HUES48 (cell line): ENCODE measurements around the gene EEPD1.
A peak's percentile ranks its signal among the peaks of the same experiment; 100 is the strongest.

Source experiments
- H3K27ac ChIP-seq: one replicate; pipeline ENCODE4 v1.7.0; 2013; ENCODE audit warnings: low read depth, low read length, inconsistent platforms
- H3K27me3 ChIP-seq: 2 replicates; pipeline ENCODE4 v1.6.1; 2013; ENCODE audit warnings: mild to moderate bottlenecking, low read length; ENCODE audit not compliant: control insufficient read depth, insufficient read depth
- H3K36me3 ChIP-seq: 2 replicates; pipeline ENCODE4 v1.6.1; 2013; ENCODE audit warnings: low read length; ENCODE audit not compliant: control insufficient read depth, insufficient read depth
- H3K4me1 ChIP-seq: 2 replicates; pipeline ENCODE4 v1.6.1; 2013; ENCODE audit warnings: mild to moderate bottlenecking, low read length; ENCODE audit not compliant: control insufficient read depth, insufficient read depth
- H3K4me3 ChIP-seq: 2 replicates; pipeline ENCODE4 v1.5.1; 2013; ENCODE audit warnings: mild to moderate bottlenecking, low read depth, low read length
- H3K9ac ChIP-seq: 2 replicates; pipeline ENCODE4 v1.6.1; 2013; ENCODE audit warnings: mild to moderate bottlenecking, low read depth, low read length, moderate library complexity
- H3K9me3 ChIP-seq: 2 replicates; pipeline ENCODE4 v1.6.1; 2013; ENCODE audit warnings: low read length; ENCODE audit not compliant: control insufficient read depth, insufficient read depth

The EEPD1 gene

GRCh38 chr7:36264913-36265516 is 112.0 kb downstream of the EEPD1 start:
- no peaks in the 10 kb centered on the region; the same call in 1 of the 2 replicates for H3K4me1 ChIP-seq
- H3K9me3 ChIP-seq, result no peaks in the 10 kb centered on the region
- H3K27me3 ChIP-seq, result no peaks in the 10 kb centered on the region
- H3K4me3 ChIP-seq, result no peak overlapping the region
- no peaks in the 10 kb centered on the region for H3K36me3 ChIP-seq
- no peak overlapping the region for H3K27ac ChIP-seq
- no peak overlapping the region for H3K9ac ChIP-seq

GRCh38 chr7:36265680-36266079 is 112.6 kb downstream of the EEPD1 start:
- Histone ChIP-seq H3K9me3 (no peaks in the 10 kb centered on the region), H3K27ac (no peak overlapping the region), H3K4me3 (no peak overlapping the region), H3K9ac (no peak overlapping the region), H3K27me3 (no peaks in the 10 kb centered on the region), H3K36me3 (no peaks in the 10 kb centered on the region), H3K4me1 (no peaks in the 10 kb centered on the region; the same call in 1 of the 2 replicates)

GRCh38 chr7:36266190-36266589 is 113.1 kb downstream of the EEPD1 start:
- Histone ChIP-seq H3K4me1 (no peaks in the 10 kb centered on the region; the same call in 1 of the 2 replicates), H3K27ac (no peak overlapping the region), H3K4me3 (no peak overlapping the region), H3K27me3 (no peaks in the 10 kb centered on the region), H3K36me3 (no peaks in the 10 kb centered on the region), H3K9me3 (no peaks in the 10 kb centered on the region), H3K9ac (no peak overlapping the region)

- no peaks in the 10 kb centered on the region for H3K27me3 ChIP-seq
- no peak overlapping the region for H3K27ac ChIP-seq
- H3K9me3 ChIP-seq, result no peaks in the 10 kb centered on the region
- no peak overlapping the region for H3K9ac ChIP-seq
- no peaks in the 10 kb centered on the region for H3K36me3 ChIP-seq
- H3K4me1 ChIP-seq, result no peaks in the 10 kb centered on the region; the same call in 1 of the 2 replicates
- H3K4me3 ChIP-seq, result no peak overlapping the region
These were observed 113.6 kb downstream of the EEPD1 start for GRCh38 chr7:36266683-36267082.

- no peak overlapping the region for H3K9ac ChIP-seq
- H3K4me3 ChIP-seq, result no peak overlapping the region
- no peaks in the 10 kb centered on the region for H3K9me3 ChIP-seq
- peaks cover 17% of the 10 kb centered on the region for H3K4me1 ChIP-seq
- H3K27ac ChIP-seq, result no peak overlapping the region
- no peaks in the 10 kb centered on the region for H3K27me3 ChIP-seq
- H3K36me3 ChIP-seq, result no peaks in the 10 kb centered on the region
These were observed 119.1 kb downstream of the EEPD1 start for GRCh38 chr7:36272211-36272566.

- no peaks in the 10 kb centered on the region for H3K36me3 ChIP-seq
- no peak overlapping the region for H3K4me3 ChIP-seq
- no peaks in the 10 kb centered on the region for H3K27me3 ChIP-seq
- H3K9ac ChIP-seq, result no peak overlapping the region
- peak overlapping the region; percentile 47 for H3K27ac ChIP-seq
- H3K9me3 ChIP-seq, result no peaks in the 10 kb centered on the region
- peaks cover 22% of the 10 kb centered on the region for H3K4me1 ChIP-seq
These were observed 119.7 kb downstream of the EEPD1 start for GRCh38 chr7:36272567-36273269.

- Histone ChIP-seq H3K9ac (no peak overlapping the region), H3K4me3 (no peak overlapping the region), H3K36me3 (no peaks in the 10 kb centered on the region), H3K4me1 (peaks cover 33% of the 10 kb centered on the region), H3K27me3 (no peaks in the 10 kb centered on the region), H3K27ac (no peak overlapping the region), H3K9me3 (no peaks in the 10 kb centered on the region)
These were observed 120.8 kb downstream of the EEPD1 start for GRCh38 chr7:36273836-36274235.

- Histone ChIP-seq H3K27me3 (no peaks in the 10 kb centered on the region), H3K9me3 (no peaks in the 10 kb centered on the region), H3K27ac (no peak overlapping the region), H3K4me3 (no peak overlapping the region), H3K9ac (no peak overlapping the region), H3K36me3 (no peaks in the 10 kb centered on the region), H3K4me1 (peaks cover 52% of the 10 kb centered on the region)
These were observed 122.8 kb downstream of the EEPD1 start for GRCh38 chr7:36275735-36276284.

GRCh38 chr7:36276428-36277248 is 123.6 kb downstream of the EEPD1 start:
- Histone ChIP-seq H3K9me3 (no peaks in the 10 kb centered on the region), H3K4me3 (no peak overlapping the region), H3K27me3 (no peaks in the 10 kb centered on the region), H3K9ac (no peak overlapping the region), H3K4me1 (peaks cover 61% of the 10 kb centered on the region), H3K36me3 (no peaks in the 10 kb centered on the region), H3K27ac (peak overlapping the region; percentile 26)

GRCh38 chr7:36277249-36277542 is 124.1 kb downstream of the EEPD1 start:
- peak overlapping the region; percentile 20 for H3K27ac ChIP-seq
- no peak overlapping the region for H3K9ac ChIP-seq
- H3K4me1 ChIP-seq, result peaks cover 66% of the 10 kb centered on the region
- no peaks in the 10 kb centered on the region for H3K9me3 ChIP-seq
- H3K36me3 ChIP-seq, result no peaks in the 10 kb centered on the region
- no peaks in the 10 kb centered on the region for H3K27me3 ChIP-seq
- no peak overlapping the region for H3K4me3 ChIP-seq
